Stimulated activated CD4-positive, alpha-beta T cell treated with anti-CD3 and anti-CD28 coated beads, Interleukin-4, amount 100 ng/mL, for 1 hour (primary cell): Measurements from ENCODE around the gene ADAM22.
"Not testable (repeated sequence)": the region's sequence is repeated elsewhere in the genome, so short reads cannot be mapped to it uniquely, and the experiment has no call there.

ENCODE experiments used
- DNase-seq: peaks from one replicate; pipeline ENCODE4 v3.0.0-alpha.2; 2020

ADAM22 gene

GRCh38 chr7:88115258-88115796 is 181.3 kb downstream of the ADAM22 start:
- no peak for DNase-seq

- no peak for DNase-seq
These were observed 181.8 kb downstream of the ADAM22 start for GRCh38 chr7:88115816-88116215.

GRCh38 chr7:88116235-88116795 is 182.3 kb downstream of the ADAM22 start:
- DNase-seq = no peak

- DNase-seq = no peak
These were observed 183.3 kb downstream of the ADAM22 start for GRCh38 chr7:88117325-88117724.

- DNase-seq = no peak
These were observed 187.3 kb downstream of the ADAM22 start for GRCh38 chr7:88121335-88121734.

- DNase-seq = no peak
These were observed 193.7 kb downstream of the ADAM22 start for GRCh38 chr7:88127637-88128290.

- DNase-seq = no peak
These were observed 198.7 kb downstream of the ADAM22 start for GRCh38 chr7:88132725-88133124.

- no peak for DNase-seq
These were observed 206.9 kb downstream of the ADAM22 start for GRCh38 chr7:88140947-88141346.

- DNase-seq = no peak
These were observed 207.4 kb downstream of the ADAM22 start for GRCh38 chr7:88141479-88141878.

GRCh38 chr7:88141953-88142352 is 207.9 kb downstream of the ADAM22 start:
- no peak for DNase-seq

GRCh38 chr7:88146616-88147015 is 212.6 kb downstream of the ADAM22 start:
- no peak for DNase-seq

GRCh38 chr7:88147341-88147740 is 213.3 kb downstream of the ADAM22 start:
- DNase-seq = no peak

- DNase-seq = no peak
These were observed 213.9 kb downstream of the ADAM22 start for GRCh38 chr7:88147949-88148348.

- DNase-seq = no peak
These were observed 216.0 kb downstream of the ADAM22 start for GRCh38 chr7:88150033-88150432.

- DNase-seq = no peak
These were observed 217.2 kb downstream of the ADAM22 start for GRCh38 chr7:88151119-88151790.

- DNase-seq = no peak
These were observed 219.3 kb downstream of the ADAM22 start for GRCh38 chr7:88153378-88153777.

GRCh38 chr7:88155756-88156155 is 221.7 kb downstream of the ADAM22 start:
- no peak for DNase-seq

GRCh38 chr7:88156356-88156755 is 222.3 kb downstream of the ADAM22 start:
- no peak for DNase-seq

GRCh38 chr7:88159741-88160140 is 225.7 kb downstream of the ADAM22 start:
- not testable (repeated sequence) for DNase-seq

- no peak for DNase-seq
These were observed 231.6 kb downstream of the ADAM22 start for GRCh38 chr7:88165697-88166096.

- DNase-seq = no peak
These were observed 233.2 kb downstream of the ADAM22 start for GRCh38 chr7:88167223-88167622.

GRCh38 chr7:88167721-88168120 is 233.7 kb downstream of the ADAM22 start:
- no peak for DNase-seq

GRCh38 chr7:88169717-88170320 is 235.8 kb downstream of the ADAM22 start:
- no peak for DNase-seq

GRCh38 chr7:88172842-88173241 is 238.8 kb downstream of the ADAM22 start:
- no peak for DNase-seq
